Neural cell (in vitro differentiated cells): ENCODE results near the gene SNRNP25. TPM values are rescaled to one million over a fixed set of nuclear protein-coding genes. Genes with fewer than 3 reads are reported as not detected.

Experiments
- H2AFZ ChIP-seq: fragments of 200-600, 300-800 bp; sonication (generic), shearing (Covaris generic); 2 replicates; pipeline ENCODE4 v1.6.0; 2014; ENCODE audit warnings: low read depth, mild to moderate bottlenecking, antibody characterized with exemption, low read length, moderate library complexity
- H3F3A ChIP-seq: fragments of 200-600 bp; shearing (Covaris generic); 2 replicates; pipeline ENCODE4 v1.6.1; 2016; ENCODE audit warnings: mild to moderate bottlenecking, moderate library complexity, mixed read lengths, antibody characterized with exemption, low read length; ENCODE audit not compliant: insufficient read depth, poor library complexity, severe bottlenecking
- H3K27ac ChIP-seq: fragments of 200-600, 300-800 bp; sonication (generic), shearing (Covaris generic); 2 replicates; pipeline ENCODE4 v1.5.1; 2014; ENCODE audit warnings: mild to moderate bottlenecking, low read length, moderate library complexity
- H3K27me3 ChIP-seq: fragments of 300-800, 200-600 bp; sonication (generic), shearing (Covaris generic); 2 replicates; pipeline ENCODE4 v1.6.0; 2014; ENCODE audit warnings: mild to moderate bottlenecking, low read depth, low read length, moderate library complexity; ENCODE audit not compliant: insufficient read depth
- H3K36me3 ChIP-seq: fragments of 300-800, 200-600 bp; sonication (generic), shearing (Covaris generic); 2 replicates; pipeline ENCODE4 v1.5.1; 2014; ENCODE audit warnings: mild to moderate bottlenecking, antibody characterized with exemption, low read length, moderate library complexity; ENCODE audit not compliant: insufficient read depth
- H3K4me2 ChIP-seq: fragments of 300-800, 200-600 bp; sonication (generic), shearing (Covaris generic); 2 replicates; pipeline ENCODE4 v1.6.0; 2014; ENCODE audit warnings: mild to moderate bottlenecking, low read length
- H3K4me3 ChIP-seq: fragments of 300-800, 200-600 bp; sonication (generic), shearing (Covaris generic); 2 replicates; pipeline ENCODE4 v1.5.1; 2014; ENCODE audit warnings: mild to moderate bottlenecking, low read length, moderate library complexity
- H3K79me2 ChIP-seq: fragments of 200-600 bp; shearing (Covaris generic); replicated peaks from 2 replicates; pipeline ENCODE4 v1.6.0; 2014; ENCODE audit warnings: mild to moderate bottlenecking, low read length, moderate library complexity; ENCODE audit not compliant: insufficient read depth
- H3K9ac ChIP-seq: fragments of 300-800, 200-600 bp; sonication (generic), shearing (Covaris generic); 2 replicates; pipeline ENCODE4 v1.6.1; 2016; ENCODE audit warnings: mild to moderate bottlenecking, low read length, mixed read lengths
- H3K9me2 ChIP-seq: fragments of 200-600 bp; shearing (Covaris generic); 2 replicates; pipeline ENCODE4 v1.6.1; 2016; ENCODE audit warnings: mild to moderate bottlenecking, low read length, mixed read lengths; ENCODE audit not compliant: insufficient read depth
- H3K9me3 ChIP-seq: fragments of 200-600, 300-800 bp; sonication (generic), shearing (Covaris generic); 2 replicates; pipeline ENCODE4 v1.6.1; 2016; ENCODE audit warnings: mild to moderate bottlenecking, mixed run types, low read length, moderate library complexity, mixed read lengths
- H4K20me1 ChIP-seq: fragments of 200-600 bp; shearing (Covaris generic); 2 replicates; pipeline ENCODE4 v1.6.1; 2016; ENCODE audit warnings: mild to moderate bottlenecking, mixed run types; ENCODE audit not compliant: insufficient read depth
- CTCF ChIP-seq: fragments of 450-650 bp; IDR thresholded peaks from 2 replicates; pipeline ENCODE4 v1.5.1; 2014; ENCODE audit warnings: antibody characterized with exemption, mild to moderate bottlenecking, moderate library complexity; ENCODE audit not compliant: poor library complexity, severe bottlenecking
- EP300 ChIP-seq: fragments of 450-650 bp; conservative IDR thresholded peaks from 2 replicates; pipeline ENCODE4 v1.6.1; 2014; ENCODE audit warnings: antibody characterized with exemption, mild to moderate bottlenecking, moderate library complexity; ENCODE audit not compliant: poor library complexity, severe bottlenecking
- EZH2 ChIP-seq: fragments of 200-600, 300-800 bp; shearing (Covaris generic), sonication (generic); IDR thresholded peaks from 2 replicates; pipeline ENCODE4 v1.6.1; 2014; ENCODE audit warnings: antibody characterized with exemption, low read length, borderline replicate concordance, mild to moderate bottlenecking; ENCODE audit not compliant: insufficient read depth, poor library complexity, severe bottlenecking
- MXI1 ChIP-seq: fragments of 450-650 bp; conservative IDR thresholded peaks from 2 replicates; pipeline ENCODE4 v1.6.1; 2014; ENCODE audit warnings: antibody characterized with exemption, mild to moderate bottlenecking; ENCODE audit not compliant: poor library complexity, severe bottlenecking
- POLR2AphosphoS5 ChIP-seq: IDR thresholded peaks from 2 replicates; pipeline ENCODE4 v1.6.1; 2012
- RAD21 ChIP-seq: fragments of 450-650 bp; conservative IDR thresholded peaks from 2 replicates; pipeline ENCODE4 v1.6.1; 2014; ENCODE audit warnings: antibody characterized with exemption, mild to moderate bottlenecking, moderate library complexity
- SMC3 ChIP-seq: fragments of 450-650 bp; conservative IDR thresholded peaks from 2 replicates; pipeline ENCODE4 v1.6.1; 2014; ENCODE audit warnings: antibody characterized with exemption, mild to moderate bottlenecking, moderate library complexity; ENCODE audit not compliant: poor library complexity
- TAF1 ChIP-seq: IDR thresholded peaks from 2 replicates; pipeline ENCODE4 v1.6.1; 2012; ENCODE audit warnings: low read depth
- polyA plus RNA-seq: library from polyadenylated mRNA; depleted of rRNA; stranded (reverse); fragments of >200 nt; gene quantifications from 2 replicates; pipeline ENCODE4 v1.2.3, GENCODE V29; 2014
- TF ChIP-seq, protein P1 (sequence below): IDR thresholded peaks from 2 replicates; pipeline ENCODE4 v1.6.1; 2012; ENCODE audit warnings: borderline replicate concordance

SNRNP25 gene
- polyA plus RNA-seq, 1 donor from 2014 or later, result 46.4 TPM

- Histone ChIP-seq H3K27me3 (no peaks in the 10 kb centered on the region), H3K4me2 (no peak overlapping the region), H3K9ac (no peak overlapping the region), H3K9me2 (no peaks in the 10 kb centered on the region), H3K27ac (no peak overlapping the region), H3K4me3 (no peak overlapping the region), H2AFZ (no peak overlapping the region), H3K36me3 (no peaks in the 10 kb centered on the region), H3K79me2 (no peaks in the 10 kb centered on the region), H3K9me3 (no peaks in the 10 kb centered on the region), H3F3A (no peaks in the 10 kb centered on the region), H4K20me1 (no peaks in the 10 kb centered on the region)
- no peak for TF ChIP-seq POLR2AphosphoS5
- TF ChIP-seq SMC3, result no peak
- no peak for TF ChIP-seq CTCF
- TF ChIP-seq EP300, result no peak
- TF ChIP-seq EZH2, result no peak
- no peak for TF ChIP-seq RAD21
- TF ChIP-seq, protein P1, sequence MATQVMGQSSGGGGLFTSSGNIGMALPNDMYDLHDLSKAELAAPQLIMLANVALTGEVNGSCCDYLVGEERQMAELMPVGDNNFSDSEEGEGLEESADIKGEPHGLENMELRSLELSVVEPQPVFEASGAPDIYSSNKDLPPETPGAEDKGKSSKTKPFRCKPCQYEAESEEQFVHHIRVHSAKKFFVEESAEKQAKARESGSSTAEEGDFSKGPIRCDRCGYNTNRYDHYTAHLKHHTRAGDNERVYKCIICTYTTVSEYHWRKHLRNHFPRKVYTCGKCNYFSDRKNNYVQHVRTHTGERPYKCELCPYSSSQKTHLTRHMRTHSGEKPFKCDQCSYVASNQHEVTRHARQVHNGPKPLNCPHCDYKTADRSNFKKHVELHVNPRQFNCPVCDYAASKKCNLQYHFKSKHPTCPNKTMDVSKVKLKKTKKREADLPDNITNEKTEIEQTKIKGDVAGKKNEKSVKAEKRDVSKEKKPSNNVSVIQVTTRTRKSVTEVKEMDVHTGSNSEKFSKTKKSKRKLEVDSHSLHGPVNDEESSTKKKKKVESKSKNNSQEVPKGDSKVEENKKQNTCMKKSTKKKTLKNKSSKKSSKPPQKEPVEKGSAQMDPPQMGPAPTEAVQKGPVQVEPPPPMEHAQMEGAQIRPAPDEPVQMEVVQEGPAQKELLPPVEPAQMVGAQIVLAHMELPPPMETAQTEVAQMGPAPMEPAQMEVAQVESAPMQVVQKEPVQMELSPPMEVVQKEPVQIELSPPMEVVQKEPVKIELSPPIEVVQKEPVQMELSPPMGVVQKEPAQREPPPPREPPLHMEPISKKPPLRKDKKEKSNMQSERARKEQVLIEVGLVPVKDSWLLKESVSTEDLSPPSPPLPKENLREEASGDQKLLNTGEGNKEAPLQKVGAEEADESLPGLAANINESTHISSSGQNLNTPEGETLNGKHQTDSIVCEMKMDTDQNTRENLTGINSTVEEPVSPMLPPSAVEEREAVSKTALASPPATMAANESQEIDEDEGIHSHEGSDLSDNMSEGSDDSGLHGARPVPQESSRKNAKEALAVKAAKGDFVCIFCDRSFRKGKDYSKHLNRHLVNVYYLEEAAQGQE, result no peak
- no peak for TF ChIP-seq TAF1
- no peak for TF ChIP-seq MXI1
These were observed 51.9 kb downstream of the SNRNP25 start for GRCh38 chr16:105521-105920.

DNA sequence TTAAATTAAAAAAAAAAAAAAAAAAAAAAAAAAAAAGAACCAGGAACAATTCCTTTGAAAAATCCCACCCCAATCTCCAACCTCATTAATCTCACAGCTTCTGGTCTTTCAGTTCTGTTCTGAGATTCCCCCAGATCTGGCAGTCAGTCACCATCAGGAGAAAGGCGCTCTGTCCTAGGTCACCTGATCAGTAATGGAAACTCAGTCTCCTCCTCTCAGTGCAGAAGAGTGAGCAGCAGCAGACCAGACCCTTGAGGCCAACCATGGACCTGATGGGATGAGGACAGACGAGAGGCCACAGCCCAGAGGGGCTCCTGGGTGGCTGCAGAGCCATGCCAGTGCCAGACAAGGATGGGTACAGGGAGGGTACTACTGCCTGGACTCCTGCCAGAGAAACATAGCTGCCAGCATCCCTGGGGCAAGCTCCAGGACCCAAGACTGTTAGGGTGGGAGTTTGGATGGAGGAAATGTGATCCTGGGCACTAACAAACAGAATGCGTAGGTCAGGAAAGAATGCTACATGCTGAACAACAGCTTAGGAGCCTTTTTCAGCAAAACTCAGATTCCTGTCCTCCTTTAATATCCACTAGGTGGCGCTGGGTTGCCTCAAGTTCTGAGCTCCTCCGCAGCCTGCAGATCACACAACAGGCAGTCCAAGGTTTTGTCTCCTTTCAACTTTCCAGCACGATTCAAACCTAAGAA is 53.1 kb downstream of the SNRNP25 start:
- Histone ChIP-seq H3K9me2 (no peaks in the 10 kb centered on the region), H3K9ac (no peak overlapping the region)

More for the DNA sequence above, 53.1 kb downstream of the SNRNP25 start:
- Histone ChIP-seq H3K27me3 (no peaks in the 10 kb centered on the region), H3F3A (no peaks in the 10 kb centered on the region), H3K36me3 (no peaks in the 10 kb centered on the region), H2AFZ (no peak overlapping the region), H3K4me3 (no peak overlapping the region), H4K20me1 (no peaks in the 10 kb centered on the region), H3K9me3 (no peaks in the 10 kb centered on the region), H3K27ac (no peak overlapping the region), H3K4me2 (no peak overlapping the region), H3K79me2 (no peaks in the 10 kb centered on the region)
- peak; percentile 90 for TF ChIP-seq CTCF
- TF ChIP-seq, protein P1, result no peak
- TF ChIP-seq SMC3, result peak; percentile 90
- no peak for TF ChIP-seq EP300
- TF ChIP-seq TAF1, result no peak
- peak; percentile 85 for TF ChIP-seq RAD21
- no peak for TF ChIP-seq POLR2AphosphoS5
- TF ChIP-seq EZH2, result no peak
- TF ChIP-seq MXI1, result no peak
